ENCODE measurements around the gene PTPRJ.

The PTPRJ gene

GRCh38 chr11:47995360-47995769 lies 15.0 kb downstream of the PTPRJ start:
- no peak for DNase-seq (ENCODE audit: low spot score)
- TF ChIP-seq CTCF (conservative IDR thresholded peaks at IDR 0.05; ENCODE audit: low read depth) = no peak
- no peak overlapping the region for H3K27ac ChIP-seq
- POLR2A ChIA-PET (ENCODE audit: low non-redundant PET) = no interaction called here
- CTCF ChIA-PET = interaction anchor here (0.6 kb wide), 1 partner anchor 143 kb away, joined by 3 read pairs; no protein-coding TSS in a partner anchor

- ChIA-PET POLR2A (ENCODE audit: low non-redundant PET) (no interaction called here), CTCF (interaction anchor here (0.7 kb wide), 1 partner anchor 63 kb away, joined by 3 read pairs; no protein-coding TSS in a partner anchor)
- no peak for DNase-seq (ENCODE audit: low spot score)
- TF ChIP-seq CTCF (conservative IDR thresholded peaks at IDR 0.05; ENCODE audit: low read depth) = no peak
- H3K27ac ChIP-seq = no peak overlapping the region
These were observed 17.0 kb downstream of the PTPRJ start for GRCh38 chr11:47997063-47998053.

GRCh38 chr11:47998345-47998732 lies 18.0 kb downstream of the PTPRJ start:
- CTCF ChIA-PET = no interaction called here
- no peak for TF ChIP-seq CTCF (conservative IDR thresholded peaks at IDR 0.05; ENCODE audit: low read depth)
- no peak for DNase-seq (ENCODE audit: low spot score)
- H3K27ac ChIP-seq = no peak overlapping the region
- POLR2A ChIA-PET (ENCODE audit: low non-redundant PET) = interaction anchor here (0.7 kb wide), 1 partner anchor 38 kb away, joined by 5 read pairs; no protein-coding TSS in a partner anchor

- TF ChIP-seq CTCF (conservative IDR thresholded peaks at IDR 0.05; ENCODE audit: low read depth) = no peak
- CTCF ChIA-PET = no interaction called here
- no peak for DNase-seq (ENCODE audit: low spot score)
- POLR2A ChIA-PET (ENCODE audit: low non-redundant PET) = interaction anchor here (0.7 kb wide), 1 partner anchor 38 kb away, joined by 5 read pairs; no protein-coding TSS in a partner anchor
- H3K27ac ChIP-seq = no peak overlapping the region
These were observed 18.5 kb downstream of the PTPRJ start for GRCh38 chr11:47998733-47999359.

- POLR2A ChIA-PET (ENCODE audit: low non-redundant PET) = no interaction called here
These were observed 20.1 kb downstream of the PTPRJ start for GRCh38 chr11:48000432-48000831.

More at GRCh38 chr11:48000432-48000831, 20.1 kb downstream of the PTPRJ start:
- no peak for TF ChIP-seq CTCF (conservative IDR thresholded peaks at IDR 0.05; ENCODE audit: low read depth)
- no peak overlapping the region for H3K27ac ChIP-seq
- CTCF ChIA-PET = no interaction called here
- no peak for DNase-seq (ENCODE audit: low spot score)
